T-helper 2 cell treated with Interferon-gamma antibody and Interleukin-4, amounts not matched to agents 100 ng/mL and 5 ng/mL, for 36 hours (primary cell): ENCODE measurements around the gene SIK3. TPM values are rescaled to one million over a fixed set of nuclear protein-coding genes. Genes with fewer than 3 reads are reported as not detected.
"Not testable (repeated sequence)": the region's sequence is repeated elsewhere in the genome, so short reads cannot be mapped to it uniquely, and the experiment has no call there.

Experiments
- intact Hi-C: fragments of 100-400 bp; cut with micrococcal nuclease; formaldehyde crosslinking; loops from one replicate; pipeline ENCODE4 v1.15.1; 2023
- total RNA-seq: library from RNA; stranded (reverse); gene quantifications from 2 replicates; pipeline ENCODE4 v1.2.3, GENCODE V29; 2022

Gene SIK3
- total RNA-seq, 1 donor from 2014 or later, result 27.1 TPM

DNA sequence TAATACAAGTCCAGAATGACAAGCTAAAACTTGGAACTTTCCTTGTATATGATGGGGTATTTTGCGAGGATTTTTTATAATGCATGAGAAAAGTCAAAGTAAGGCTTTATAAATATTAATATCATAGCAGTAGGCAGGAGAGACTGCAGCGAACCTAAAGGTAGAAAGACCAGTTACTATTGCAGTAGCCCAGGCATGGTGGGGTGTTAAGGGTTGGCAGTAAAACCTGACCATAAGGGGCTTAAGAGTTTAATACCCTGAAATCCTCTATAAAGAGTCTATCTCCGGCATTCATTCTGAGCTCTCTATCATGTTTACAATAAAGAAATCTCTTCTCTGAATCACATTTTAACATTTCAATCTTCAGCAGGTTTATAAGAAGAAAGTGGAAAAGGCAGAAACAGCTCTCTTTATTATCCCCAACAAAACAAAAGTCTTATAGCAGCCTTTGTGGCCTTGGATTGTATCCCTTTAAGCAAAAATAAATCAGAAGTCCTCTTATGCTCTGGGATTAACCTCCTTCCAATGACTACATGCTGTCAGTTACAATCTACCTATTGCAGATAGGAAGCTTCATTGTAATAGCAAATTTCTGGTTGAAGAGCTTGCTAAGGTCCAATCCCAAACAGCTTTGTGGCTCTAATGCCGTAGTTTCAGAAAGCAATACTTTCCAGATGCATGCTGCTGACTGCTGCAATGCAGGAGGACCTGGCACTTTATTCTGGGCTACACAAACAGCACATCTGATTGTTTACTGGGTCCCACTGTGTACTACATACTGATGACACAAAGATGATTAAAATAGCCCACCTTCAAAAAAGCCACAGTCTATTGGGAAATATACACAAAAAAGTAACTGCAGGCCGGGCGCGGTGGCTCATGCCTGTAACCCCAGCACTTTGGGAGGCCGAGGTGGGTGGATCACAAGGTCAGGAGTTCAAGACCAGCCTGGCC is 45.8 kb downstream of the SIK3 start:
- intact Hi-C loops, result no loop called here

- intact Hi-C loops, result not testable (repeated sequence)
Measured at GRCh38 chr11:117050121-117050520, 48.1 kb downstream of the SIK3 start.

DNA sequence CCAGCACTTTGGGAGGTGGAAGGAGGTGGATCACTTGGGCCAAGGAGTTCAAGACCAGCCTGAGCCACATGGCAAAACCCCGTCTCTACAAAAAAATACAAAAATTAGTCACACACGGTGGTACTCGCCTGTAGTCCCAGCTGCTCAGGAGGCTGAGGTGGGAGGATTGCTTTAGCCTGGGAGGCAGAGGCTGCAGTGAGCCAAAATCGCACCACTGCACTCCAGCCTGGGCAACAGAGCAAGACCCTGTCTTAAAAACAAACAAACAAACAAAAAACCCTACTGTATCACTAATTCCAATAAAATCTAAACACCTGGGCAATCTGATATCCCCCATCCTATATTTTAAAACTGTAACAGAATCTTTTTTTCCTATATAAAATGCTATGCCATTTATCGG is 51.6 kb downstream of the SIK3 start:
- intact Hi-C loops, result not testable (repeated sequence)

GRCh38 chr11:117045956-117046355 is 52.3 kb downstream of the SIK3 start:
- intact Hi-C loops, result no loop called here

DNA sequence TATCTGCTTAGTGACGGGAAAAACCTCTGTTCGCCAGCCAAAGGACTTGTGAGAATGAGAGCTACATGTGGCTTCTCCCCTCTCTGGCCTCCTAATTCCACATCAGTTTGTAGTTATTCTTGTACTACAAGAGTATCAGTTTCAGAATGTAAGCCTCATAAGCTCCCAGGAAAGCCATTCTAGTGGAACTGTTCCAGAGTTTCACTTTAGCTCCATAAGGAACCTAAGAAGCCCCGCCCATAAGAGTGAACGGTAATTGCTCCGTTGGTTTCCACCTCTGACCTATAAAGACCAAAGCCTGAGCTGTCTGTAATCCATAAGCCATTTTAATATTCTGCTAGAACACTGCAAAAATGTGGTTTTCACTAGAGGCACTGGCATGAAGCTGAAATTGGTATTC is 53.0 kb downstream of the SIK3 start:
- intact Hi-C loops, result no loop called here

DNA sequence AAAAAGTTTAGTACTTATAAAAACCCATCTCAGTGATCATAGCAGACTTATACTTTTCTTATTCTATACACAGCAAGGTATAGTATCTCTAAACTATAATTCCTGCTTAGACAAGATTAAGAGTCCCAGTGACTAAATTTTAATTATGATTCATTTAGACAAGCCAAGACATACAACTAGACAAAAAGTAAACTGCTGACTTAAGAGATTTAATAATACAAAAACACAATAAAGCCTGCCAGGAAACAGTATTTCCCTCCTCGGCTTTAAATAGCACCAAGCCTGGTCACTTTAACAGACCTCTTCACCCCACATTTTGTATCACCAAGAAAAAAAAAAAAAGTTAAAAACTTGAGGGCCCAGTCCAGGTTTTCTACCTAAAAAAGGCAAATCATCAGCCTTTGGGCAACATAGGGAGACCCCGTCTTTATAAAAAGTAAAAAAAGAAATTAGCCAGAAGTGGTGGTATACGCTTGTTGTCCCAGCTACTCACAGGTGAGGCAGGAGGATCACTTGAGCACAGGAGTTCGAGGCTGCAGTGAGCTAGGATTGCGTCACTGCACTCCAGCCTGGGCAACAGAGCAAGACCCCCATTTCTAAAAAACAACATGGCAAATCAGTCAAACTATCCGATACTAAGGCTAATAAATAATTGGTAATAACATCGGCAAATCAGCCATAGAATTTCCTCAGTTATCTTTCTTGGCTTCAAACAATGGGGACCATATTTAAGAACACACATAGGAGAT is 53.8 kb downstream of the SIK3 start:
- intact Hi-C loops, result no loop called here

DNA sequence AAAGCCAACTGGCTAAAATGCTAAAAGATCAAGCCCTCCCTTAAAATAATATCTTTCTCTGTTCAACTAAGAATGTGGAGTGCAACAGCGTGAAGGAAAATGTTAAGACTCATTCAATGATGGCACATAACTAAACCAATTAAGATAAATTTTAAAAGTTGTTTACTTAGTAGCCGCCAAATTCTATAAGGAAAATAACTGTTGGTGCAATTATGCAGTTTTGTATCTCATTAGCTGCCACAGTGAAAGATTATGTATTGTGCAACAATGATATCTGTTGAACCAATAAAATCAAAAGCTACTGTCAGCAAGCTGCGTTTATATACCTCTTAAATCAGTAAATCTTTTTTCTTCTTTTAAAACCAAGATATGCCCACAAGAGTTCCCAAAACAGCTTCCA is 55.5 kb downstream of the SIK3 start:
- intact Hi-C loops, result no loop called here

GRCh38 chr11:117039900-117040299 is 58.3 kb downstream of the SIK3 start:
- intact Hi-C loops, result no loop called here

GRCh38 chr11:117039270-117039669 is 59.0 kb downstream of the SIK3 start:
- intact Hi-C loops, result no loop called here

DNA sequence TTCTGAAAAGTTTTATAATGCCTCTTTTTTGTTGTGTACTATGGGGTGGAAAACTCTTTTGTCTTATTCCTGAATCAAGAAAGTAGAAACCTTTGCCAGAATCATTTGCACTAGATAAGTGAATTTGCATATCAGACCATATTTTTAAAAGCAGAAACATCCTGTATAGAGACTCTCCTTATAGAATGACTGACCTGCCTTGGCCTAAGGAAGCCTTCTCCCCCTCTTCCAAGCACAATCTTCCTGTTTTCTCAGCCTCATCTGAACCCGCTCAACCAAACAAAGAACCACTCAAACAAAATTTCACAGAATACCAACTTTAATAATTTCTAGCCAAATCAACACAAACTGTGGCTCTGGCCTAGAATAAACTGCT is 60.3 kb downstream of the SIK3 start:
- intact Hi-C loops, result no loop called here

GRCh38 chr11:117037279-117037974 is 60.8 kb downstream of the SIK3 start:
- intact Hi-C loops, result no loop called here

DNA sequence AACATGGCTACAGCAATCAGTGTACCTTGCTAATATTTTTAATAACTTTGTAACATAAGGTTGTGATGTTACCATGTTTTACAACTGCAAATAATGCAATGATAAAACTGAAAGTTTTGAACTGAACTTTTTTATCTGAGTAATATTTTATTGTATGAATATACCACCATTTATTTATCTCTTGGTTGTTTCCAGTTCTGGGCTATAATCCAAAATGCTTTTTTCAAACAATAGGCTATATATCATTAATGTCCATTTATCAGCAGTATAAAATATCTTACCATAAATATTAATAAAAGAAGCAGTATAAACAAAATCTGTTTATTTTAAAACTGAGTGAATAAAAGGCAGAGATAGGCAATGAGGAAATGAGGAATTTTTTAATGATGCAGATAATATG is 63.3 kb downstream of the SIK3 start:
- intact Hi-C loops, result no loop called here

GRCh38 chr11:117026593-117027330 is 71.5 kb downstream of the SIK3 start:
- intact Hi-C loops, result loop anchor here (10.0 kb wide), 1 partner anchor 242 kb away; the partner anchor contains the start of gene ZPR1

GRCh38 chr11:117023707-117024106 is 74.5 kb downstream of the SIK3 start:
- intact Hi-C loops, result loop anchor here (2.0 to 10.0 kb wide), 4 partner anchors 21 to 239 kb away; partner anchors contain the start of genes SIK3 and ZPR1

GRCh38 chr11:117023178-117023577 is 75.0 kb downstream of the SIK3 start:
- intact Hi-C loops, result loop anchor here (2.0 to 10.0 kb wide), 4 partner anchors 20 to 238 kb away; partner anchors contain the start of genes SIK3 and ZPR1

DNA sequence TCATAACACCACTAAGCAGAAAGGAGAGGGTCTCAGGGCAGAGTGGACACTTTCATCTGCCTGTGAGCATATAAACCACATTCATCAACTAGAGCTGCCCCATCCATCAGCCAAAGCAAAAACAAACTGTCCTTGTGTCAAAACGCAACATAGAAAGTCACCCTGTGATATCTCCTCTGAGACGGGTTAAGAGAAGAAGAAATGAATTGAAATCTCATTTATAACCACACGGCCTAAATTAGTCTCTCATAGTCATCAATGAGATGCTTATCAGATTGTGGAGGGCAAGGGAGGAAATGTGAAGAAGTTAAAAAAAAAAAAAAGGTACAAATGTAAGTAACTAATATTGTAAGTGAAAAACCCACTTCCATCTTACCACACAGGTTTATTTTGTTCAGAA is 75.7 kb downstream of the SIK3 start:
- intact Hi-C loops, result loop anchor here (2.0 to 10.0 kb wide), 4 partner anchors 20 to 238 kb away; partner anchors contain the start of genes SIK3 and ZPR1

DNA sequence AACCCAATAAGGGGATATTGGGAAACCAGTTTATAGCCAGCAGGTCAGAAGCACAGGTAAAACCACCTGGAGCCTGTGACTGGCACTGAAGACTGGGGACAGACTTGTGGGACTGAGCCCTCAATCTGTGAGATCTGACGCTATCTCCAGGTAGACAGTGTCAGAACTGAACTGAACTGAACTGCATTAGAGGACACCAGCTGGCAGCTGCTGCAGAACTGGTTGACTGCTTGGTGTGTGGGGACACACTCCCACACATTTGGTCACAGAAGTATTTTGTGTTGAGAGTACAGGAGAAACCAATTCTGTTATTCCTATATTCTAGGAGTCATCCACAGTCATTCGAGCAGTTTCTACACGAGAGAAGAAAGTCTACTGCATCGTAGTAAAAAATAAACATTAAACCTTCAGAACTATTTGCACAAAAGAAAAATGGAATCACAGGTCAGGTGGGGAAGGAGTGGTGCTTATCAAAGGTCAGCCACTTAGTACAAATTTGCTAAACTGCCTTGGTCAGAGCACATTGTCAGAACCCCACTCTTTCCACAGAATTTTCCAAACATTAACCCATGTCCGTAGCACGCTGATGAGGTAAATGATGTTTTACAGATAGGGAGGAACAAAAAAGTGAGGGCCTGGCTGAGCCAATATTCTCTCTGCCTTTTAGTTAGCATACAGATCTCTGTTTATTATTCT is 77.2 kb downstream of the SIK3 start:
- intact Hi-C loops, result loop anchor here (5.0 to 10.0 kb wide), 2 partner anchors 76 to 236 kb away; partner anchors contain the start of genes SIK3 and ZPR1

DNA sequence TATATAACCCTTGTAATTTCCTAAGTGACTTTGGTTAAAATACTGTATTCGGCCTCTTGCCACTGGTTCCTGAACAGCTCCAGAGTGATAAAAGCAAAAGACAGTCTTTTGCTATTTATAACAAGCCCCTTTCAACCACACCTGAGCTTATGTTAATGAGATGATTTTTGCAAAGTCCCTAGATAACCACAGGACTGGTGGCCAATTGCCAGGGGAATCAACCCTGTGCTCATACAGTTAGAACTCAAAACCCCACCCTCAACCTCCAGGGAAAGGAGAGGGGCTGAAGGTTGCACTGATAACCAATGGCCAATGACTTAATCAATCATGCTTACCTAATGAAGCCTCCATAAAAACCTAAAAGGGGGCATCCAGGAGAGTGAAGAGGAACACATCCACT is 77.9 kb downstream of the SIK3 start:
- intact Hi-C loops, result loop anchor here (5.0 to 10.0 kb wide), 2 partner anchors 77 to 235 kb away; partner anchors contain the start of genes SIK3 and ZPR1

- intact Hi-C loops, result loop anchor here (5.0 to 10.0 kb wide), 2 partner anchors 77 to 235 kb away; partner anchors contain the start of genes SIK3 and ZPR1
Measured at GRCh38 chr11:117019871-117020270, 78.4 kb downstream of the SIK3 start.

DNA sequence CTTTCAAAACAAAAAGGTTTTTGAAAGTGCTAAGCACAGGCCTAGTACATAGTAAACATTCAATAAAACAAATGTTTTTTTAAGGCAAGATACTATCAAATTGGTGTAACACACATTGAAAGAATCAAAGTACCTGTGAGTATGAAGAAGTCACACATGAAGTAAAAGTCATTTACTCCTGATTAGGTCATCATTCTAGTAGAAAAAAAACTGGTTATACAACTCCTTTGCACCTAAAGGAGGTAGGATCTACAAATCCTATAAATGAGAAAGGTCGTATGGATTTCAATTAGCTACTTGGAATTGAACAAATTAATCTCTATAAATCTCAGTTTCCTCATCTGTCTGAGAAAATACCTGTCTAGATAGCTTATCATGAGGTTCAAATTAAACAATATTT is 80.8 kb downstream of the SIK3 start:
- intact Hi-C loops, result no loop called here
